GM21529 (cell line): ENCODE measurements around the gene LARGE1.

Experiments used
- ATAC-seq: cut with Tn5 transposase; IDR thresholded peaks from one replicate; pipeline ENCODE4 v1.9.1; 2021; ENCODE audit not compliant: unreplicated experiment

The LARGE1 gene

GRCh38 chr22:33828302-33828701 lies 92.0 kb downstream of the LARGE1 start:
- ATAC-seq = no peak

- no peak for ATAC-seq
These were observed 94.5 kb downstream of the LARGE1 start for GRCh38 chr22:33825761-33826160.

GRCh38 chr22:33823552-33823951 lies 96.7 kb downstream of the LARGE1 start:
- ATAC-seq = no peak

- no peak for ATAC-seq
These were observed 99.0 kb downstream of the LARGE1 start for GRCh38 chr22:33821290-33821689.

GRCh38 chr22:33819743-33820142 lies 100.5 kb downstream of the LARGE1 start:
- ATAC-seq = no peak

- ATAC-seq = no peak
These were observed 102.7 kb downstream of the LARGE1 start for GRCh38 chr22:33817512-33818127.

GRCh38 chr22:33812360-33812977 lies 107.8 kb downstream of the LARGE1 start:
- no peak for ATAC-seq

GRCh38 chr22:33811686-33812085 lies 108.6 kb downstream of the LARGE1 start:
- no peak for ATAC-seq

GRCh38 chr22:33811208-33811607 lies 109.1 kb downstream of the LARGE1 start:
- no peak for ATAC-seq

GRCh38 chr22:33807470-33807869 lies 112.8 kb downstream of the LARGE1 start:
- ATAC-seq = no peak

GRCh38 chr22:33806191-33806590 lies 114.1 kb downstream of the LARGE1 start:
- peak; percentile 73 for ATAC-seq

- no peak for ATAC-seq
These were observed 116.6 kb downstream of the LARGE1 start for GRCh38 chr22:33803371-33804282.

GRCh38 chr22:33798401-33798800 lies 121.9 kb downstream of the LARGE1 start:
- no peak for ATAC-seq

- no peak for ATAC-seq
These were observed 123.8 kb downstream of the LARGE1 start for GRCh38 chr22:33796494-33796893.

GRCh38 chr22:33793475-33793874 lies 126.8 kb downstream of the LARGE1 start:
- no peak for ATAC-seq

- no peak for ATAC-seq
These were observed 127.4 kb downstream of the LARGE1 start for GRCh38 chr22:33792832-33793231.

GRCh38 chr22:33789690-33790253 lies 130.5 kb downstream of the LARGE1 start:
- ATAC-seq = no peak

- no peak for ATAC-seq
These were observed 131.3 kb downstream of the LARGE1 start for GRCh38 chr22:33788927-33789326.

- peak; percentile 64 for ATAC-seq
These were observed 132.4 kb downstream of the LARGE1 start for GRCh38 chr22:33787645-33788456.

- ATAC-seq = no peak
These were observed 134.1 kb downstream of the LARGE1 start for GRCh38 chr22:33786149-33786548.
